Fibroblast of the aortic adventitia (primary cell): Measurements from ENCODE around the gene ZFY. TPM values are rescaled to one million over a fixed set of nuclear protein-coding genes. Genes with fewer than 3 reads are reported as not detected.

Experiments used
- DNase-seq: peaks from one replicate; pipeline ENCODE4 v3.0.0-alpha.2; 2010; ENCODE audit warnings: low read depth
- H3K4me3 ChIP-seq: 2 replicates; pipeline ENCODE4 v1.5.1; 2011; ENCODE audit warnings: low read depth, mild to moderate bottlenecking, control low read depth, low read length, moderate library complexity
- total RNA-seq: library from RNA; depleted of rRNA; stranded (reverse); fragments of >200 nt; gene quantifications from 2 replicates; pipeline ENCODE4 v1.2.3, GENCODE V29; 2012; ENCODE audit warnings: low replicate concordance
- TF ChIP-seq, protein P1 (sequence below): IDR thresholded peaks from 2 replicates; pipeline ENCODE4 v1.5.1; 2011; ENCODE audit warnings: mild to moderate bottlenecking, low read length, control low read depth, inconsistent platforms; ENCODE audit not compliant: insufficient read depth

The ZFY gene
- total RNA-seq: 0.18 and 24.9 TPM in 2 replicates

DNA sequence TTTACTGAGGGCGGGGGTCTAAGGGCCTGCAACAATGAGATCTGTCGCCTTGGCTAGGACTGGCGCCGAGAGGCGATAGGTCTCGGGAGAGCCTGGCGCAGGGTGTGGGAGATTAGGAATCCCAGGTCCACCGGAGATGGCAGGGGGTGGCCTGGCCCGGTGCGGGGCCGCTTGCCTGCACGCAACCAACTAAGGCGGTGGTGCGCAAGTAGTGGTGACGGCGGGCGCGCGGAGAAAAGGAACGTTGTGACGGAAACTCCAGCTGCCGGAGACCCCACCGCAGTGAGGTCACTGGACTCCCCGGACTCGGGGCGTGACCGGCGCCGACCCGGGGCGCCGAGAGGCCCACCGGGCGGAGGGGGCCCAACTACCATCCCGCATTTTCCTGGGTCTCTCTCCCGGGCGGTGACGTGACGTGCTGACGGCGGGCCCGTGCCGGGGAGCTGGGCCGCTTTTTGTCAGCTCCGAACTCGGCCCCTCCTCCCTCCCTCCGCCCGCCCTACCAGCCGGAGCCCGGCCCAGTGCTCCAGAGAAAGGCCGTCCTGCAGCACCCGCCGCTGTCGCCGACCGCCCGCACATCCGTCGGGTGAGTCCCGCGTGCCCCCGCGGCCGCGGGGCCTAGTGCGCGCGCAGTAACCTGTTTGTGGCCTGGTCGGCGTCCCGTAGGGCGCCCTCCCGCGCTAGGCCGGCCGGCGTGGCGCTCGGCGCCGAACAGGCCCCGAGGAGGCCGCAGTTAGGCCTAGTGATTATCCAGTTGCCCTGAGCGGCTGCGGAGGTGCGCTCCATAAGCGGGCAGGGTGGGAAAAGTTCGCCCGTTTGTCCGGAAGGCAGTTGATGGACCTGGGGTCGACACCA is at the start of gene ZFY:
Gene ZFY (plus strand): TSS at position 521 of the 855 bp plus-strand sequence. CDS start 18,556 bp downstream, outside the sequence.
- no peak within 1 kb of the TSS for H3K4me3 ChIP-seq
- TF ChIP-seq, protein P1, sequence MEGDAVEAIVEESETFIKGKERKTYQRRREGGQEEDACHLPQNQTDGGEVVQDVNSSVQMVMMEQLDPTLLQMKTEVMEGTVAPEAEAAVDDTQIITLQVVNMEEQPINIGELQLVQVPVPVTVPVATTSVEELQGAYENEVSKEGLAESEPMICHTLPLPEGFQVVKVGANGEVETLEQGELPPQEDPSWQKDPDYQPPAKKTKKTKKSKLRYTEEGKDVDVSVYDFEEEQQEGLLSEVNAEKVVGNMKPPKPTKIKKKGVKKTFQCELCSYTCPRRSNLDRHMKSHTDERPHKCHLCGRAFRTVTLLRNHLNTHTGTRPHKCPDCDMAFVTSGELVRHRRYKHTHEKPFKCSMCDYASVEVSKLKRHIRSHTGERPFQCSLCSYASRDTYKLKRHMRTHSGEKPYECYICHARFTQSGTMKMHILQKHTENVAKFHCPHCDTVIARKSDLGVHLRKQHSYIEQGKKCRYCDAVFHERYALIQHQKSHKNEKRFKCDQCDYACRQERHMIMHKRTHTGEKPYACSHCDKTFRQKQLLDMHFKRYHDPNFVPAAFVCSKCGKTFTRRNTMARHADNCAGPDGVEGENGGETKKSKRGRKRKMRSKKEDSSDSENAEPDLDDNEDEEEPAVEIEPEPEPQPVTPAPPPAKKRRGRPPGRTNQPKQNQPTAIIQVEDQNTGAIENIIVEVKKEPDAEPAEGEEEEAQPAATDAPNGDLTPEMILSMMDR: no peak
- no peak for DNase-seq

DNA sequence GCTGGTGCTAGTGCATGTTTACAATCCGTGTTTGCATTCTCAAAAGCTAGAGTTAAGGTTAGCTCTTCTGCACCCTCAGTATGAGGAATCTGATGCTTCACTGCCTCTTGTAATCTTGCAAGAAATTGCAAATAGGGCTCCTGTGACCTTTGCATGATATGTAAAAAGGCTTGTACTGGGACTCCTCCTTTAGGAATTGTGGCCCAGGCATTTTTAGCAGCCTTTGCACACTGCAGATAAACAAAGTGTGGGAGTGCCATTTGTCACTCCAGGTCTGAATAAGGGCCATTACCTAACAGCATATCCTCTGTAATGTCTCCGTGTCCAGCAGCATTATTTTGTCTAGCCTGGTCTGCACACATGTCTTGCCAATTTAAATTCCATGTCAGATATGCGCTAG is 49.3 kb upstream of the ZFY start:
- DNase-seq: no peak
- H3K4me3 ChIP-seq: no peak overlapping the region
- TF ChIP-seq, protein P1: no peak

DNA sequence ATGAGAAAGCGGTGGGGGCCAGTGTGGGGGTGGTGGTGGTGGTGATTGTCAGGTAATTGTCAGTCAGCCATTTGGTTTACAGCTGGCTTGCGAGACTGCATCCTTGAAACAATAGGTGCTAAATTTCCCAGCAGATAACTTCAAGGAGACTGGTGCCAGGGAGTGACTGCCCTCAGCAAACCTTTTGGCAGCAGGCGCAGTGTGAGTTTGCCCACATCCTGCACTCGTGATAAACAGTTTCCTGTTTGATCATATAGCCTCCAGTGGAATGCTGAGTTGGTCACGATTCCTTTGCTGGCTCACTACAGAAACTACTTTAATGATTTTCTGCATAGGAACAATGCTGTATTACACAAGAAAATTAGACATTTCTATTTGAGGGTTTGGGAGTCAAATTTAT is 47.8 kb upstream of the ZFY start:
- TF ChIP-seq, protein P1: no peak
- no peak for DNase-seq
- no peak overlapping the region for H3K4me3 ChIP-seq

DNA sequence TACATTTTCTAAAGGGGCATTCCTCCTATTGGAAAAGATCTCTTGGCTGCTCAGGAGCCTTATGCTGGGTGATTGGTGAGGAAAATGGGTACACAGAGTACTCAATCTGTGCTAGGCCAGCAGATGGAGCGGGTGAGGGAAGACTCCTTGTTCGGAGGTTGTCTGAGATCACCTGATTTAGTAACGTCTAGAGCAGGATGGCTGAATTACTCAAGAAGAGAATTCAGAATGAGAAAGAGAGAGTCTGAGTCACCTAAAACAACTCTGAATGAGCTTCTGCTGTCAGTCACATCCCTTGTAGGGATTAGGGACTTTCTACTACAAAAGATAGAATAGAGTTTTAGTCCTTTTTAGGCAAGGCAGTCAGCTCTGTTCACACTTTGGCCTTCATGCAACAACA is 47.2 kb upstream of the ZFY start:
- DNase-seq: no peak
- TF ChIP-seq, protein P1: no peak
- H3K4me3 ChIP-seq: no peak overlapping the region

DNA sequence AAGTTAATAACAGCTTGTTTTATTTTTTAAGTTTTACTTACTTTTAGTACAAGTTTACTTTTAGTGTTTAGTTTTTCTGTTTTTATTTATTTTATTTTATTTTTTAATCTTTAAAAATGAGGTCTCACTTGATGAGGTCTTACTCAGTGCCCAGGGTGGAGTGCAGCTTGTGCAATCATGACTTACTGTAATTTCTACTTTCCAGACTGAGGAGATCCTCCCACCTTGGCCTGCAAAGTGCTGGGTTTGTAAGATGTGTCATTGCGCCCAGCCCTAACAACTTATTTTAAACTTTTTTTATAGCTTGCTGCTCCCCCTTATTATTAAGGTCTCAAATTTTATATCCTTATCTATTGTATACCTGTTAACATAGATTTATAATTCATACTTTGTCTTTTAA is 41.7 kb upstream of the ZFY start:
- no peak for DNase-seq
- no peak overlapping the region for H3K4me3 ChIP-seq
- TF ChIP-seq, protein P1: no peak

DNA sequence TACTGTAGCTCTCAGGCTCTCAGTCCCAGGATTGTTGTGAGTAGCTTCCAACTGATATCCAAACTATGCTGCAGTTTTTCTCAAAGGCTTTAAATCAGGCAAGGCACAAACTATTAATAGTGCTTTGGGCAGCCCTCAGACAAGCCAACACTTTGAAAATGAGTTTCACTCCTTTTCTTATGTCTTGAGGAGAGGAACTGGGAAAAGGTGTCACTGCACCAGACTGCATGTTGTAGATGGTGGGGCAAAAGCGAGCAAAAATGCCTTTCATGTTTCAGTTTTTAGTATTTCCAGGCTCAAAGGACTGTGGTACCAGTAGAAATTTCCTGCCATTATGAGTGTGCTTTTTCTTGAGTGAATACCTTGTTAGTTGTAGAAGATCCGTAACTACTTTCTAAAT is 39.1 kb upstream of the ZFY start:
- no peak for DNase-seq
- TF ChIP-seq, protein P1: no peak
- H3K4me3 ChIP-seq: no peak overlapping the region
